HG03039 (cell line): Measurements from ENCODE around the gene THADA.
"Not testable (repeated sequence)": the region's sequence is repeated elsewhere in the genome, so short reads cannot be mapped to it uniquely, and the experiment has no call there.

Experiments used
- ATAC-seq: cut with Tn5 transposase; IDR thresholded peaks from one replicate; pipeline ENCODE4 v1.9.1; 2021; ENCODE audit warnings: mild to moderate bottlenecking, moderate library complexity; ENCODE audit not compliant: unreplicated experiment

The THADA gene

DNA sequence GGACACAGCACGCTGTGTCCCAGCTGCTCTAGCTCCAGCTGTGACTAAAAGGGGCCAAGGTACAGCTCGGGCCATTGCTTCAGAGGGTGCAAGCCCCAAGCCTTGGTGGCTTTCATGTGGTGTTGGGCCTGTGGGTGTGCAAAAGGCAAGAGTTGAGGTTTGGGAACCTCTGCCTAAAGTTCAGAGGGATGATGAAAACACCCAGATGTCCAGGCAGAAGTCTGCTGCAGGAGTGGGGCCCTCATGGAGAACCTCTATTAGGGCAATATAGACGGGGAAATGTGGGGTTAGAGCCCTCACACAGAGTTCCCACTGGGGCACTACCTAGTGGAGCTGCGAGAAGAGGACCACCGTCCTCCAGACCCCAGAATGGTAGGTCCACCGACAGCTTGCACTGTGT, 311.5 kb downstream of the THADA start:
- not testable (repeated sequence) for ATAC-seq

DNA sequence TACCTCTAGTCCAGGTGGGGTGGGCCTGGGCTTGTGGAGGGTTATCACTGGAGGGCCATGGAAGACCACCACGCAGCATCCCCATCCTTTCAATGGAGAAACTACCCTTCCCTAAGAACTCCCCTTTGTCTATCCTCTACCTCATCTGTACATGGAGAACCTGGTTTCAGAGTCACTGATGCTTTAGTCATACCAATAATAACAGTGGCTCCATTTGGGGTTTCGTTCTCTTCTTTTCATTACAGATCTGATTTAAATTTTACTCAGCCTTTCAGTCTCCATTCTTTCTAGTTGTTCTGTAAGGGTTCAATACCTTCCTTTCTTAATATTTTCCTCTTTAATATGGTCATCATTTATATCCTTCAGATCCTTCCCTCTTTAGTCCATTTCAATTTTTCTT, 314.8 kb downstream of the THADA start:
- no peak for ATAC-seq

DNA sequence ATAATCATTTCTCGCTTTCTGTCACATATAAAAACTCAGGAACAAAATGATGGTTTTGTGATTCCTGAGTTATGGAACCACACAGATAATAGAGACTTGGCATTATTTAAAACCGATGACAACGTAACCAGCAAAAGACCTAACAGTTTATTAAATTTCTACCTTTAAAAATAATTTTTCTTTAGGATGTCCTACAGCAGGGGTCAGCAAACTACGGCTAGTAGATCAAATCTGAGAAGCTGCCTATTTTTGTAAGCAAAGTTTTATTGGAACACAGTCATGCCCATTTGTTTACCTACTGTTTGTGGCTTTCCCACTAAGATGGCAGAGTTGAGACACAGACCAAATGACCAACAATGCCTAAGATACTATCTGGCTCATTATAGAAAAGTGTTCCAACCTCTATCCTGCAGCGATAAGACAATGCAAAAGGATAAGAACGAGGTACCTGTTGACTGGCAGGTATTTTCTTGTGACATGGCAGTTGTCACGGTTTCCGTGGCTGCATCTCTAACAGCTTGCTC, 316.5 kb downstream of the THADA start:
- no peak for ATAC-seq

DNA sequence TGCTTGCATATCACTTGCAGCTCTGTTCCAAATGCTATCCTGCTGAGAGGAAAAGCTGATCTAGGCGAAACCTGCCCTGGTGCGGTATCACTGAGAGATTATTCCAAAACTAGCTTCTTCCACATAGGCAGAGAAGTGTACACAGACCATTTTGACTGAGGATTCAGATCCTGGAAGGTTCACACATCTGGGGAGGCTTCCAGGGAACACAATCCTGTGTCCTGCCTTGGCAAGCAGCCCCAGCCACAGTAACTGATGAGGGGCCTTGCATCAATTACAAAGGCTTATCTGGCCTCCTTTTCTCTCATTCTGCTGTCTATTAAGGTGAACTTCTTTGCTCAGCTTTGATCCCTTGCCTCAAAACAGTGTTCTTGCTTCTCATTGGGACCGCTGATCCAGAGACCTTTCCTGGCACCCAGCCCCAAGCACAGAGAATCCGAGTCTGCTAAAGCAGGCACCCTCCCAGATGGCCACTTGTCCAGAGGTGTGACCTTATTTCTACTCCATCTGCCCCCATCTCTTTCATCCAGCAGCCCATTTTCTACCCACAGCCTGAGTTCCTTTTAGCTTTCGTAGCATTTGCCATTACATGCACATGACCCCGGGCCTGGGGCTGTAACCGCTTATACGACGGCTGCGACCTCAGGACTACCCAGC, 317.1 kb downstream of the THADA start:
- no peak for ATAC-seq

DNA sequence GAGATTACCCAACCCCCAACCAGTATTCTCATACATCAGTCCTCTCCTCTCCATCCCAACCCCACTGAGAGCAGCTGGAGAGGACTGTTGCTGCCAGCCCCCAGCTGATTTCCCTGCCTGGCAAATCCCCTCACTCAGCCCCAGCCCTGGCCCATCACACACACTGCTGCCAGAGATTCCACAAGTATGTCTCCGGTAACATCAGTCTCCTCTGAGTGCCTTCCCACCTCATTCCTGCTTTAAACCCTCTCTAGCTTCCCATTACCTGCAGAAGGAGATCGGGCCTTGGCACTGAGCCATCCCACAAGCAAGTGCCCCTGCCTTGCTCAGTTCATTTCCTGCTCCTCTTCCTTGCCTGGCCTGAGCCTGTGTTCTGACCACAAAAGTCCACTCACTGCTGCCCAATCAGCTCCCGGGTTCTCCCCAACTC, 318.9 kb downstream of the THADA start:
- ATAC-seq = no peak

DNA sequence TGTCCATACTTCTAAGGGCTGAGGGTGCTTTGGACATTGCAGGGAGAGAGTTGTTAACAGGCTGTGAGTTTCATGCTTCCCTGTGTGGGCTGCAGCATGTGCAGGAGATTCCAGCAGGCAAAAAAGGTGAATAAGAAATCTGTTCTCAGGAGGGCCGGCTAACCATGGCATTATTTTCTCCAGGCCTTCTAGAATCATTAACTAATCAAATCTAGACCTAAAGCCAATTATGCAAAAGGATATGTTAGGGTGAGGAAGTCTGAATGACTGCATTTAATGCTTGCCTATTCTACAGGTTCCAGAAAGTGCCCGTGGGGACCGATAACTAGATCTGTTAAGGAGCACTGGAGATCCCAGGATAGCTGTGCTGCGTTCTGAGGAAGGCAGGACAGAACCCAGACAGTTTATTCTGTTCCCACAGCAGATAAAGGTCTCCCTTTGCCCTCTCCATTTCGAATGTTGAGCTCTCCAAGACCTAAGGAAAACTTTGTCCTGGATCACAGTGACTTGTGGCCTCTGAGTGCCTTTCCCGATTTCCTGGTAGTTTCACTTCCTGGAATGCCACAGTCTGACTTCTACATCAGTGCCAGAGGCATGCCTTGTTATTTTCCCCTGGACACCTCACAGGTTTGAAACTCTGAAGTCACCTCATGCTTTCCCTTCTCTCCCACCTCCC, 319.4 kb downstream of the THADA start:
- no peak for ATAC-seq

DNA sequence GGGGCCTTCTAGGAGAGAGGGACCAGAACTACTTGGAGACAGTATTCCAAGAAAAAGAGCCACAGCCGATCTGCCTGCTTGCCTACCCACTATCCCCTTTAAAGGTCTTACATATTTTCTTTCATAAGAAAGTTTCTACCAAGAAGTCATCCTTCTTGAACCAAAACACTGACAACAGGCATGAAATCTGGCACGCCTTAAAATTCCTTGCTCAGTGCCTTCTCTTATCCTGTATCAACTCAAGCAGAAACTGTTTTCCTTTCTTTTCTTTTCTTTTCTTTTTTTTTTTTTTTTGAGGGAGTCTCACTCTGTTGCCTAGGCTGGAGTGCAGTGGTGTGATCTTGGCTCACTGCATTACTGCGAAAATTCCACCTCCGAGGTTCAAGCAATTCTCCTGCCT, 321.1 kb downstream of the THADA start:
- no peak for ATAC-seq

DNA sequence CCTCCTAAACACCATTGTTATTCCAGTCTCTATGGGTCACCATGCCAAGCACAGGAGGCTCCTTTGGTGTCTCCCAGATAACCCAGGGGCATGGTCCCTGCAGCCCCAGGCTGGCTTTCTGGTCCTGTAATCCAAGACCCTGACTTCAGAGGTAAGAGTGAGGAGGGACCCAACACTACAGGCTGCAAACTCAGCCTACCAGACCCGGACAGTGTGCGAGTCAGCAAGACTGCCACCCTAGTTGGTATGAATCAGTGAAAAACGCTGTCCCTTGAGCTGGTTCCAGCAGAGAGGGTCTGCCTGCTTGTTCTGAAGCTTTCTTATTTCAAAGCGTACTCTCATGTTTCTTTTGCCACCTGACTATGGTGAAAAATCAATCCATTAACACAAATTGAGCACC, 321.8 kb downstream of the THADA start:
- ATAC-seq = no peak

DNA sequence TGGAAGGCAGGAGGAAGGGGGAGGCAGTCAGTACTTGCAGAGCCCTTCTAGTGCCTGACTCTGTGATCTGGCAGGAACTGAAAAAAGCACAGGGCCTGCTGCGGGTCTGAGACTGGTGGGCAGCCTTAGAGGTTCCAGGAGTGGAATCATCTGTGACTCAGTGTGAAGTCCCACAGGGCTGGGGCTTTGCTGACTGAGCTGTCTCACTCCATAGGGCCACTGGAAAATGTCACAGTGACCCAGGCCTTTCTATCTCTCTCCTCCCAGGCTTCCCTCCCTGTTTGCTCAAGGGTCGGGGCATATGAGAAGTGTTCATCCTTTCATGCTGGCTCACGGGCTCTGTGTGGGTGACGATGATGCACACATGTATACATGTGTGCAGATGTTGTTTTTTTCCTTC, 322.3 kb downstream of the THADA start:
- no peak for ATAC-seq

DNA sequence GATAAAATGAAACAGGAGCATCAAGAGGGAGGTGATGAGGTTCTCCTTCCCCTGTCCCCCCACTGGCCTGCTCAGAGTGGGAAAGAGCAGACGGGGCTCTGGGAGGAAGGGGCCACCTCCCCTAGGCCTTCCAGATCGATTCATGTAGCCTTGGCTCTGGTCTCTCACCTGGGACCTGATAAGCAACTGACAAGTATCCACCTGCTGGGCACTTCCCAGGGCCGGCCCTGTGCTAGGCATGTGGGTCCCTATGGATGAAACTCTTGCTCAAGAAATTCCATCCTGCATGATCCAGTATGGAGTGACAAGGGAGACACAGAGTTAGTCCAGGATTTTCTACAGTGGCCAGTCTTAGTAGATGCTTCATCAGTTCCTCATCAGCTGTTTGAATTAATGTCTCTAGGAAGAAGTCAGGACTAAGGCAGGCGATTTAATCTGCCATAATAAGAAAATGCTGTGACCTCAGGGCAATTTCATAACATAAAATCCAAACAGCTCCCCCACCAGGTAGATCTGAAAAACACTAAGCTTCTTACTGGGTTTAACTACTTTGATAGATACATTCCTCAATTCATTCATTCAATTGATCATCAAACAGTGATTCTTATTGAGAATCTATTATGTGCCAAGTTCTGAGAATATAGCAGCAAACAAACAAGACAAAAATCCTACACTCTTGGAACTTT, 324.8 kb downstream of the THADA start:
- no peak for ATAC-seq

DNA sequence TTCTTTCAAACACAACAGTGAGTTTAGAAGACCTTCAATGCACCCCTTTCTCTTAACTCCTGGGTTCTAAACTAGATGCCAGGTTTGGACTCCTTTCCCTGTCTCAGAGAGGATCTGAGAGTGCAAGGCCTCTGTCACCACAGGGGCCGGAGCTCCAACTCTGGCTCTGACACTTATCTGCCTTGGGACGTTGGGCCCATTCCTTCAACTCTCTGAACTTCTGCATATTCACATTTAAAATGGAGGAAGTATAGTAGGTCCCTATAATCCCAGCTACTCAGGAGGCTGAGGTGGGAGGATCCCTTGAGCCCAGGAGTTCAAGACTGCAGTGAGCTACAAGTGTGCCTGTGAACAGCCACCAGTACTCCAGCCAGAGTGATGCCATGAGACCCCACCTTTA, 325.4 kb downstream of the THADA start:
- no peak for ATAC-seq

DNA sequence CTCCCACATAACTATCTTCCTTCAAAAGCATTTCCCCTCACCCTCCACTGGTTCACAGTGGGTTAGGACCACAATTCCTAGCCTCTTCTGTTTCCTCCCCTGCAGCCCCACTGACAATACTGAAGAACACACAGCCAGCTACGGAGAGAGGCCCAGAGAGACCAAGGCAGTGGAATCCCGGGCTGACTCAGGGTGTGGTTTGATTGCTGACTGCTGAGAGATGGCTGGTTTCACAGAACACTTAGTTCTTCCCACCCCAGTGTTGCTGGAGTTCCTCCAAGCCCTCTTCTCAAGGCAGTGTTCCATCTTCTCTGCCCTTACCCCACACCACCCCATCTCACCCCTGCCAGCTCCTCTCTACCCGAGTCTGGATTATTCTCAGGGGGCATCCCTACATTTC, 326.1 kb downstream of the THADA start:
- no peak for ATAC-seq

DNA sequence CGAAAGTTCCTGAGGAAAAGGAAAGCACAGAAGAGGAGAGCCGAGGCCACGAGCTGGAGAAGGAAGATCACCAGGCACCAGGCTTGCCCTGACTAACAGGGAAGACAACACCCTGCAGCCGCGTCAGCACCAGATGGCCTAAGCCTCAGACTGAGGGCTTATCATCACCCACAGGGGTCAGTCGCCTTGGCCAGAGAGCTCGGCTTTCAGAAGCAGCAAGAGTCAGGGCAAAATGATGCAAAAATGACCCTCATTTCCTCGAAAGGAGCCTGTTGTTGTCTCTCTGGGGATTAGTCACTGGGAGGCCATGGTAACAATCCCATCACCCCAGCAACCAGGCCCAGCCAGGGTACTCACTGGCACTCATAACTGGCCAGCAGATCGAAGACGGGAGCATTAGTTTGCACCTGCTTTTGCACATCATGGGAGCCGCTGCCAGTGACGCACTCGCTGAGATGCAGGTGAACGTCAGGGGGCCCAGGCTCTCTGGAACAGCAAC, 326.7 kb downstream of the THADA start:
- ATAC-seq = no peak

DNA sequence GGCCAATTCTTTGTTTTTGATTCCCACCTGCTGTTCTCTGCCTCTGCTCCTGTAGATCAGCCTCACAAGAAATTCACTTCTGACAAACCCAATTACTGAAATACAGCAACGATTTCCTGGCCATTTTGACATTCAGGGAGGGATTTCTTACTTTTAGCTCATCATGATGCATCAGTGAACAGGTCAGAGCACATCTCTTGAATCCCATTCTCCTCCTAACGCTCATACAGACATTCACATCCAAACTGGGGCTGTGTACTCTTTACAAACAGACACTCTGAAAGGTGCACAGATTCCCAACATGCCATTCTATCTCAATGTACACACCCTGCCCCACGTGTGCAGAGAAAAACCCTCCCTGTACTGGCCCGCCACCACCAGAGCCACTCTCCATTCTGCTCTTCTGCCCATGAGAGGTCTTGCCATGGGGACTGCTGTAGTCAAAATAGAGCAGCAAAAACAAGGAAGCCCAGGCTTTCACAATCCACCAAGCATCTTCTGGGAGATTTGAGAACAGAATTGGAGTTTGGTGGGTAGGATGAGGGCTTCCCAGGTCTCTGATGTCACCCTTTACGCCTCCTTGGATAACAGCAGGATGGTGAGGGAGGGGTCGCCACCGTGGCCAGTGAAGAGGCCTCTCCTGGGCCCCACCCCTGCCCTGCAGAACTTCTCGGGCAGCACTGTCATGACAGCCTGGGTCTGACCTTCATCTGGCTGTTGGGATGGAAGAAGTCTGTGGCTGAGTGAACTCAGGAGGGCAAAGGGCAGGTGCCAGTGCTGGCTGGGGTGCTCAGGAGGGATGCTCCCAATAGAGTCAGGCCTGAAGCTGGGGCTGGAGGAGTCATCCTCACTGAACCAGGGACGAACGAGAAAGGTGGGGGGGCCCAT, 327.5 kb downstream of the THADA start:
- no peak for ATAC-seq

DNA sequence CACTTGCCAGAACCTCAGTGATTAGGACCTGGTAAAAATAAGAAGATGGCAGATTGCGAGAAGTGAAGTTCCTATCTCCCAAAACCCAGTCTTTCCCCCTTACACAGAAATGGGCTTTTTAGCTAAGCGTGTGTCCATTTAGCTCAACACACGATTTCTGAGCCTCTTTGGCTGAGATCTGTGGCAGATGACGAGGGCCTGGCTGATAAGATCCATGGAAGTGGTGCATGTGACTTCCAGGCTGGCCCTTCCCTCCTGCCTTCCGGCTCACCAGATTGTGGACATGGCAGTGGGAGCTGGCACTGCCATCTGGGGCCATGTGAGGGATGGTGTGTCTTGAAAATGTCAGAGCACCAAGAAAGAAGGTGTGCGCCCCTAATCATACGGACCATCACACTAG, 328.5 kb downstream of the THADA start:
- no peak for ATAC-seq

DNA sequence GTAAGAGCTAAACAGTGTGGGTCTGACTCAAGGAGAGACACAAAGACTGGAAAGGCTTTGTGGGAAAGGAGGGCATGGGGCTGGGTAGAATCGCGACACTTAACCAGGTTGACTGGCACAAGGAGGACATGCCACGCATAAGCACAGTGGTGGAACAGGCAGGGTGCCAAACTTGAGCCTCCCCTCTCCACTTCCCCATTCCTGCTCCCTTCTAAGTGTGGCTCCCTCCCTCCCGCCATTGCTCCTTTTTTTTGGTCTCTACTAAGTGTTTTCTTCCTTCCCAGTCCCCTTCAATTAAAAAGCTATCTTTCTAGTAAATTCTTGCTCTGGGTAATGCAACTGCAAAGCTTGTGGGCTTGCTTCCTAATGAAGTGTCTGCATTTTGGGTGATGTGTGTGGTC, 329.1 kb downstream of the THADA start:
- no peak for ATAC-seq

DNA sequence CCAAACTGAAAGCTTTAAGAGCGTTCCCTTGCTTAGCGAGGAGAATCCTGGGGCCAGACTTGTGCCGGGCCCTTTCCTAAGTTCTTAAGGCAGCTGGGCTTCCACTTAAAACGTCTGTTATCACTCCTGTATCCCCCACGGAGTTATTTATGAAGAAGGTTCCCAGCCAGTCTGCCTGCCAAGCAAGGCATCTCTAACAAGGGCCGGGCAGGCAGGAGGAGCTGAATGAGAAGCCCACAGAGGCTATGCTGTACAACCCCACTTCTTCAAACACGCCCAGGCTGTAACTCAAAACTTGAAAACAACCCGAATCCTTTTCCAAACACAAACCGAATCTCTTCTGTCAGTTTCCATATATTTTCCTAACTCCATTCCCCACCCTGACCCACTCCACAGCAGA, 330.4 kb downstream of the THADA start:
- no peak for ATAC-seq

DNA sequence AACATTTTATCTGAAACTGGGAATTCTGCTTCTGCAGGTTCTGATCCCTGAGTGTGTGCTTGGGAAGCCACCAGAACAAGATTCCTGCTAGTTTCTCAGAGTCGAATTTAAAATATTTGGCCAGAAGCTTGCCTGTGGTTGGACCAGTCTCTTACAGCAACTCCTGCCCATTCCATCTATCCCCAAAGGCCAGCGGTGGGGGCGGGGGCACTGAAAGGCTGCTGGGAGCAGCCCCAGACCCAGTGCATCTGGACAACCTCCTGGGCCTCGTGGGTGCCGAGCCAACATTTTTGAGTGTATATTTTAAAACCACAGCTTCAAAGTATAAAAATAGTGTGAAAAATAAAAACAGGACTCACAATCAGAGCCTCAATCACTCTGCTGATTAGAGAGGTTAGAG, 330.8 kb downstream of the THADA start:
- no peak for ATAC-seq

DNA sequence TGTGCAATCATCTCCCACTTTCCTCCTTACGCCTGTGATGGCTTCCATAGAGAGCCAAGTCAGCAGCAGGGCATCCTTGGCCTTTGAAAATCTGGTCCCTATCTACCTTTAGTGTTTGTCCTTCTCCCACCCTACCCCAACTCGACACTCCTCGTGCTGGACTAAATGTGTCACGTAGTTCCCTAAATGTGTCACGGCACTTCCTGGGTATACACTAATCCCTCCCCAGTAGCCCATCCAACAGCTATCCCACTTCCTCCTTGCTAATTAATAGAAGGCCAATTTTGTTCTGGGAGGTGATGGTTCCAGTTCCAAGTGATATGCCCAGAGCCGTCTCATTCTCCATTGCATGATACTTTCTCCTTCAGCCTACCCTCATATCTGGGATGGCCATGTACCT, 332.9 kb downstream of the THADA start:
- no peak for ATAC-seq

DNA sequence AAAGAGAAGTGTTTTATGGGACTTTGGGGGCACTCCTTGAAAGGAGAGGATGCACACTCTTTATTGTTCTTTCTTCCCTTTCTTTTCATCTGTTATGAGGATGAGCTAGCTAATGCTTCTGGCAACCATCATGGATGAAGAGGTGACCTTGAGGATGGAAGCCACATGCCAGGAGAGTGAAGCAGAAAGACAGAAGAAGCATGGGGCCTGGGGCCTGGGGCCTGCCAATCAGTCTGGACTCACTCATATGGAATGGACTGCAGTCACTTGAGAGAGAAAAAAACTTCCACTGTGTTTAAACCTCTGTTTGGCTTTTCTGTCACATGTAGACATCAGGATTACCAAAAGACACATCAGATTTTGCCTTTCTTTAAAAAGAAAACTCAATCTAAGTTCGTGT, 333.6 kb downstream of the THADA start:
- no peak for ATAC-seq

DNA sequence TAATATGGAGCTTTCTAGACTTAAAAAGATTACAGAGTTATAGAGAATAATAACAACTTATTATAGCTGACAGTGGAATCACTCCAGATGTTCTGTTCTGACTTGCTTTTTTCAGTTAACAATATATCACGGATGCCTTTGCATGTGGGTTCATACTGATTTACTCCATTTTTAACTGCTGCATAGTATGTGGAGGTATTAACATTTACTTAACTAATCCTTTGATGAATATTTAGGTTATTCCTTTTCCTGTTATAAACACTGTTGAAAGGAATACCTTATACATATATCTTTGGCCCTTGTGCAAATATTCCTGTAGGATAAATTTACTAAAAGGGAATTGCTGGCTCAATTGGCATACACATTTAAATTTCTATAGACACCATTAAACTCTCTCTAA, 336.3 kb downstream of the THADA start:
- no peak for ATAC-seq
